ENCODE data around the gene PPARG. TPM values are rescaled to one million over a fixed set of nuclear protein-coding genes. Genes with fewer than 3 reads are reported as not detected.

PPARG gene
- polyA plus RNA-seq, 1 of the 3 experiments (the other 2 are of a cell fraction): 2.8 TPM

- no peak for TF ChIP-seq REST (IDR thresholded peaks at IDR 0.05; ENCODE audit: low read depth, low read length)
- no peak for TF ChIP-seq POLR2AphosphoS5 (IDR thresholded peaks at IDR 0.05; ENCODE audit: low read depth, low read length)
- TF ChIP-seq EP300 (IDR thresholded peaks at IDR 0.05; ENCODE audit: borderline replicate concordance in 1 of 2, low read depth in 1 of 2, low read length in 1 of 2): no peak
- TF ChIP-seq USF1 (IDR thresholded peaks at IDR 0.05; ENCODE audit: borderline replicate concordance, low read depth): no peak
- no peak for TF ChIP-seq SIN3A (IDR thresholded peaks at IDR 0.05; ENCODE audit: borderline replicate concordance, low read depth, low read length)
- TF ChIP-seq RCOR1 (IDR thresholded peaks at IDR 0.05; ENCODE audit: low read length): no peak
- TF ChIP-seq FOSL2 (IDR thresholded peaks at IDR 0.05; ENCODE audit: borderline replicate concordance, low read depth): no peak
- no peak for TF ChIP-seq EZH2phosphoT487 (IDR thresholded peaks at IDR 0.05; ENCODE audit: borderline replicate concordance, low read depth)
- TF ChIP-seq MXI1 (IDR thresholded peaks at IDR 0.05; ENCODE audit: low read depth, low read length): no peak
- TF ChIP-seq CTCF (IDR thresholded peaks at IDR 0.05): no peak
- TF ChIP-seq MAX (IDR thresholded peaks at IDR 0.05; ENCODE audit: low read depth): no peak
These were observed 39.4 kb downstream of the PPARG start (continued) for GRCh38 chr3:12328132-12328836.

- Histone ChIP-seq H3K4me3 (ENCODE audit: low read depth in 2 of 2, low read length in 1 of 2) (no peak overlapping the region), H4K20me1 (ENCODE audit: insufficient read depth) (no peaks in the 10 kb centered on the region), H3K9me2 (no peaks in the 10 kb centered on the region), H3K27me3 (ENCODE audit: insufficient read depth) (no peaks in the 10 kb centered on the region), H3F3A (replicated peaks; ENCODE audit: insufficient read depth) (no peaks in the 10 kb centered on the region), H3K4me1 (ENCODE audit: control insufficient read depth in 1 of 2, insufficient read depth in 2 of 2, low read depth in 1 of 2, low read length in 1 of 2) (no peaks in the 10 kb centered on the region), H3K27ac (ENCODE audit: low read depth in 2 of 2, low read length in 1 of 2) (no peak overlapping the region), H2AFZ (ENCODE audit: low read depth) (no peak overlapping the region), H3K79me2 (ENCODE audit: insufficient read depth) (no peaks in the 10 kb centered on the region), H3K9ac (no peak overlapping the region), H3K4me2 (no peak overlapping the region), H3K36me3 (replicated peaks in 1 of 2; ENCODE audit: control insufficient read depth in 1 of 2, insufficient read depth in 2 of 2, low read length in 1 of 2) (no peaks in the 10 kb centered on the region), H3K9me3 (no peaks in the 10 kb centered on the region)
- WGBS (ENCODE audit: low lambda C conversion rate): 100% methylated on average over 3 of the region's 3 CpGs
- no peak for DNase-seq
- CTCF ChIA-PET: no interaction called here
- POLR2A ChIA-PET: no interaction called here
- TF ChIP-seq USF2 (IDR thresholded peaks at IDR 0.05; ENCODE audit: borderline replicate concordance, low read depth, low read length) (no peak), JUND (IDR thresholded peaks at IDR 0.05) (no peak), YY1 (IDR thresholded peaks at IDR 0.05; ENCODE audit: low read depth) (no peak), NRF1 (IDR thresholded peaks at IDR 0.05; ENCODE audit: low read depth, low read length) (no peak), USF1 (IDR thresholded peaks at IDR 0.05; ENCODE audit: borderline replicate concordance, low read depth) (no peak), ZBTB33 (IDR thresholded peaks at IDR 0.05; ENCODE audit: borderline replicate concordance, low read depth) (no peak)
These were observed 40.1 kb downstream of the PPARG start for GRCh38 chr3:12328837-12329462.

Data from SK-N-SH (cell line).